GM19463 (cell line): ENCODE results near the gene MEIS2.

Source experiments
- ATAC-seq: cut with Tn5 transposase; IDR thresholded peaks from one replicate; pipeline ENCODE4 v1.9.1; 2021; ENCODE audit warnings: mild to moderate bottlenecking, moderate library complexity; ENCODE audit not compliant: unreplicated experiment

MEIS2 gene

DNA sequence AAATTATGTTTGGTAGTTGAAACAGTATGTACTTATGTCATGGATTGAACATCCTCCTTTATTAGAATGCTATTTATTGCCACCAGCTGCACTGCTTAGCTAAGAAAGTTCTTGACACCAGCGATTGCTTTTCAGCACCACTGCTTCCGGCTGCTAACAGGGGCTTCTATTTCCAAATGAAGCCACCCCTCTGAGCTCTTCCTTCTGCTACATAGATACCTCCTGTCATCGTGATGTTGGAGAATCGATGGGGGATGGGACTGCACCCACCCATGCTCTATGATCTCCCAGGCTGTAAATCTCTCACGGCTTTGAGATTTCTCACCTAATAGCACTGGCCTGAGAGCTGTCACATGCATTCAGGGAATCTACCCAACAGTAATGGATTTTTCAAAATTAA is 259.2 kb downstream of the MEIS2 start:
- ATAC-seq = no peak
